Smooth muscle cell (in vitro differentiated cells): ENCODE results near the gene VANGL2. TPM values are rescaled to one million over a fixed set of nuclear protein-coding genes. Genes with fewer than 3 reads are reported as not detected.
"Not testable (repeated sequence)": the region's sequence is repeated elsewhere in the genome, so short reads cannot be mapped to it uniquely, and the experiment has no call there.

Source experiments
- DNase-seq: peaks from one replicate; lab custom pipeline; 2025; ENCODE audit not compliant: unreplicated experiment; lab: John Stamatoyannopoulos, UW
- H2AFZ ChIP-seq: fragments of 200-600 bp; sonication (generic); 2 replicates; pipeline ENCODE4 v1.6.0; 2016; ENCODE audit warnings: antibody characterized with exemption, low read depth, mild to moderate bottlenecking
- H3F3A ChIP-seq: fragments of 200-600 bp; sonication (generic); 2 replicates; pipeline ENCODE4 v1.6.0; 2017; ENCODE audit warnings: antibody characterized with exemption, low read depth
- H3K27ac ChIP-seq: fragments of 200-600 bp; sonication (generic); 2 replicates; pipeline ENCODE4 v1.5.1; 2016; ENCODE audit warnings: low read depth, mild to moderate bottlenecking
- H3K27me3 ChIP-seq: fragments of 200-600 bp; sonication (generic); 2 replicates; pipeline ENCODE4 v1.6.1; 2016; ENCODE audit warnings: low read depth, mild to moderate bottlenecking
- H3K36me3 ChIP-seq: fragments of 200-600 bp; sonication (generic); 2 replicates; pipeline ENCODE4 v1.5.1; 2016; ENCODE audit warnings: low read depth
- H3K4me1 ChIP-seq: fragments of 200-600 bp; sonication (generic); 2 replicates; pipeline ENCODE4 v1.5.1; 2016; ENCODE audit warnings: low read depth
- H3K4me2 ChIP-seq: fragments of 200-600 bp; sonication (generic); 2 replicates; pipeline ENCODE4 v1.6.0; 2016; ENCODE audit warnings: mild to moderate bottlenecking
- H3K4me3 ChIP-seq: fragments of 200-600 bp; sonication (generic); 2 replicates; pipeline ENCODE4 v1.5.1; 2016; ENCODE audit warnings: mild to moderate bottlenecking
- H3K79me2 ChIP-seq: fragments of 200-600 bp; sonication (generic); 2 replicates; pipeline ENCODE4 v1.6.0; 2016; ENCODE audit warnings: low read depth, mild to moderate bottlenecking
- H3K9ac ChIP-seq: fragments of 200-600 bp; sonication (generic); 2 replicates; pipeline ENCODE4 v1.6.0; 2016; ENCODE audit warnings: low read depth
- H3K9me3 ChIP-seq: fragments of 200-600 bp; sonication (generic); replicated peaks from 2 replicates; pipeline ENCODE4 v1.5.1; 2016; ENCODE audit warnings: low read depth
- H4K20me1 ChIP-seq: fragments of 200-600 bp; sonication (generic); 2 replicates; pipeline ENCODE4 v1.6.0; 2016; ENCODE audit warnings: low read depth
- CTCF ChIP-seq: fragments of 200-600 bp; sonication (generic); IDR thresholded peaks from 2 replicates; pipeline ENCODE4 v1.5.1; 2017; ENCODE audit warnings: borderline replicate concordance, mild to moderate bottlenecking, antibody characterized with exemption; ENCODE audit not compliant: insufficient read depth, poor library complexity, severe bottlenecking
- WGBS: methylation state at CpG from one replicate; pipeline ENCODE4 v1.1.7; 2016; ENCODE audit warnings: low lambda C conversion rate; 5-methylcytosine and 5-hydroxymethylcytosine counted together
- polyA plus RNA-seq: library from polyadenylated mRNA; unstranded; fragments of >200 nt; fragmentation: Nextera tagmentation; extraction: Ambion mirVana; gene quantifications from 2 replicates; pipeline ENCODE4 v1.2.1, GENCODE V29; 2016
- total RNA-seq: library from RNA; depleted of rRNA; stranded (reverse); fragments of >200 nt; gene quantifications from 2 replicates; pipeline ENCODE4 v1.2.3, GENCODE V29; 2014

Gene VANGL2
- total and polyA plus RNA-seq, 2 experiments from 2014 or later: 7.1 to 12.2 TPM

DNA sequence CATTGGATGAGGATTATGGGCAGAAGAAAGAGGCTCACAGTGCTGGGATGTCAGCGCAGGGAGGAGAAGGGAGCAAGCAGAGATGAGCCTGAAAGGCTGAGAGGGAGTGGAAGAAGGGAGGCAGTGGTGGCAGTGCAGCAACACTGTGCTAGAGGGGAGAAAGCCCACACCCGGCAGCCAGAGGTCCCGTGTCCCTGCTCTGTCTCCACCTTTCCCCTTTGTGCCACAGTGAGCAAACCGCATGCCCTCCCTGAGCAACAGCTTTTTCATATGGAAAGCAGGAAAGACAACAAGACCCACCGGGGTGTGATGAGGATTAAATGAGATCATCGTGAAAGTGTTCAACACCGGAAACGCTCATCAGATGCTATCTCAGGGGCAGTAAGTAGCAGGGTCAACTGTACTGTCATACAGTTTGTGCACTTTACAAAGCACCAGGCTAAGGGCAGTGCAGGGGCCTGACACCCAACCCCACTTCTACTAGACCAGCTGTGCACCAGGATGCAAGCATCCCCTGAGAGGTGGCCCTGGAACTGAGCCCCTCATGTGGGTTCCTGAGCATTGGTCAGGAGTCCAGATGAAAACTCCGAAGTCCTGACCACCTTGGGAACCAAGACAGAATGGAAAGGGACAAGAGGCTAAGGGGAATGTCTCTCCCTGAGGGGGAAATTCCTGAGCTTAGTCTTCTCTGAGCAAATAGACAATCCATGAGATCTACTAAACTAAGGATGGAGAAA lies 24.4 kb upstream of the VANGL2 start:
- Histone ChIP-seq H4K20me1 (no peaks in the 10 kb centered on the region), H3K27me3 (no peaks in the 10 kb centered on the region), H3K27ac (no peak overlapping the region), H3F3A (no peaks in the 10 kb centered on the region), H3K4me3 (no peak overlapping the region), H2AFZ (peak overlapping the region; percentile 37), H3K79me2 (no peaks in the 10 kb centered on the region), H3K4me2 (peak overlapping the region; percentile 55), H3K9ac (no peak overlapping the region), H3K36me3 (no peaks in the 10 kb centered on the region), H3K9me3 (no peaks in the 10 kb centered on the region), H3K4me1 (peaks cover 10% of the 10 kb centered on the region)
- WGBS: 15% methylated on average over 9 of the region's 9 CpGs
- TF ChIP-seq CTCF: no peak
- no peak for DNase-seq

DNA sequence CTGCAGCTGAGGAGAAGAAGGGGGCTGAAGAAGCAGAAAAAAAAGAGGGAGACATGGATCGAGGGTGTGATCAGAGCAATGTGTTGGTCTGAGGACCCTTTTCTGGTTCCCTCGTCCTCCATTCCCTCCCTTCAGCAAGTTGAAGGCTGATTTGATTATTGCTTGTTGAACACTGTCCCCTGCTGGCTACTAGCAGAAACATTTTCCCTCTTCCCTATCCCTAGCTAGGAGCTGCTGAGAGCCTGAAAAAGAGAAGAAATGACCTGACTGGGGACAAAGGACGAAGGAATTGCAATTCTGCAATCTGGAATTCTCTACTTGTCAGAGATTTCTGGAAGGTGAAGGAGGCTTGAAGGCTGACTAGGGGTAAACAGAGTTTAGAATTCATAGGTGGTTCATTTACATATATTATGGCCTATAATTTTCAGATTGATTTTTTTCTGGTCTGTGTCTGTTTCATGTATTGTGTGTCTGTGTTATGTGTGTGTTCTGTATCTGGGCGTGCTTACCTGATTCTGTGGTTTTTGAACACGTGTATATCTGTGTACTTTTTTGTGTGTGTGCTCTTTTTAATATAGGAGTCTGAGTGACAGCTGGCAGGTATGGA lies 23.7 kb upstream of the VANGL2 start:
- Histone ChIP-seq H3K36me3 (no peaks in the 10 kb centered on the region), H3K4me2 (peak overlapping the region; percentile 55), H3K9ac (no peak overlapping the region), H3F3A (no peaks in the 10 kb centered on the region), H3K9me3 (no peaks in the 10 kb centered on the region), H3K79me2 (no peaks in the 10 kb centered on the region), H3K27ac (no peak overlapping the region), H3K27me3 (no peaks in the 10 kb centered on the region), H4K20me1 (no peaks in the 10 kb centered on the region), H2AFZ (no peak overlapping the region), H3K4me3 (no peak overlapping the region), H3K4me1 (peaks cover 10% of the 10 kb centered on the region)
- peak; percentile 80 for TF ChIP-seq CTCF
- no peak for DNase-seq
- 18% methylated on average over 5 of the region's 5 CpGs for WGBS

DNA sequence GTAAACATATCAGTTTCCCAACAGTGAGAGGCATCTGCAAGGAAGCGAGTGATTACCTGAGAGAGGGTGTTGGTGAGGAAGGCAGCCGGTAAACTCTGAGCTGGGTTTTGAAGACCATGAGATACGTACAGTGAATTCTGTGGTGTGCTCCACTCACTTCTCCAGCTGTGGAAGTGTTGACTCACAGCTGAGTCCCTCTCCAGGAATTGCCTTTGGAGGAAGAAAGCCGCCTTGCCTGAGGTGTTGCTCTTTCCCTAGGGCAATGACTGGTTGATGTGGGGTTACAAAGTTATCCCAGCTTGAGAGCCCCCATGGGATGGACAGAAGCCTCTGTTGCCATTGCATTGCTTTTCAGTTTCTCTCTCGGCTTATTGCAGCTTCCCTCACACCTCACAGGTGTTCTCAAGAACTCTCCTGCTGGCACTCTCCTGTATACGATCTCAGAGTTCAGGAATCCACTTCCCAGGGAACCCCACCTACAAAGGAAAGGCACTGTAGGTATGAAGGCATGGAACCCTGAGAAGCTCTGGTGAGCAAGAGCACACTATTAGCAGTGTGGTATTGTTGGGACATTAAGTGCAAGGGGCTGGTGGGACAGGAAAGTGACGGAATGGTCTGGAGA lies 22.7 kb upstream of the VANGL2 start:
- WGBS: 52% methylated on average over 7 of the region's 7 CpGs
- Histone ChIP-seq H3K36me3 (no peaks in the 10 kb centered on the region), H3K27ac (no peak overlapping the region), H2AFZ (no peak overlapping the region), H3F3A (no peaks in the 10 kb centered on the region), H3K79me2 (no peaks in the 10 kb centered on the region), H3K4me1 (peaks cover 10% of the 10 kb centered on the region), H3K9ac (no peak overlapping the region), H4K20me1 (no peaks in the 10 kb centered on the region), H3K9me3 (no peaks in the 10 kb centered on the region), H3K4me2 (no peak overlapping the region), H3K27me3 (no peaks in the 10 kb centered on the region), H3K4me3 (no peak overlapping the region)
- TF ChIP-seq CTCF: no peak
- DNase-seq: no peak

- H3K27ac ChIP-seq, H3K27me3 ChIP-seq, H3K4me3 ChIP-seq, H3F3A ChIP-seq, H3K79me2 ChIP-seq, H3K9me3 ChIP-seq, DNase-seq, H3K9ac ChIP-seq, H4K20me1 ChIP-seq, H3K4me1 ChIP-seq, H3K36me3 ChIP-seq, H2AFZ ChIP-seq, H3K4me2 ChIP-seq: not testable (repeated sequence)
- 93% methylated on average over 2 of the region's 2 CpGs for WGBS
These were observed 15.6 kb upstream of the VANGL2 start for GRCh38 chr1:160384812-160385211.

DNA sequence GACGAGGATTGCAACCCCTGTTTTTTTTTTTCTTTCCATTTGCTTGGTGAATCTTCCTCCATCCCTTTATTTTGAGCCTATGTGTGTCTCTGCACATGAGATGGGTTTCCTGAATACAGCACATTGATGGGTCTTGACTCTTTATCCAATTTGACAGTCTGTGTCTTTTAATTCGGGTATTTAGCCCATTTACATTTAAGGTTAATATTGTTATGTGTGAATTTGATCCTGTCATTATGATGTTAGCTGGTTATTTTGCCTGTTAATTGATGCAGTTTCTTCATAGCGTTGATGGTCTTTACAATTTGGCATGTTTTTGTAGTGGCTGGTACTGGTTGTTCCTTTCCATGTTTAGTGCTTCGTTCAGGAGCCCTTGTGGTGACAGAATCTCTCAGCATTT lies 12.0 kb upstream of the VANGL2 start:
- H3K27ac ChIP-seq, H3K9me3 ChIP-seq, H3K4me1 ChIP-seq, H3K27me3 ChIP-seq, H3K4me3 ChIP-seq, H2AFZ ChIP-seq, H4K20me1 ChIP-seq, H3F3A ChIP-seq, H3K9ac ChIP-seq, DNase-seq, H3K79me2 ChIP-seq, H3K4me2 ChIP-seq, H3K36me3 ChIP-seq: not testable (repeated sequence)
- WGBS: 84% methylated on average over 4 of the region's 4 CpGs
